Activated naive CD4-positive, alpha-beta T cell treated with anti-CD3 and anti-CD28 coated beads, Interleukin-2, amount 50 U/mL, for 24 hours (primary cell): ENCODE data around the gene ANXA1.
"Not testable (repeated sequence)": the region's sequence is repeated elsewhere in the genome, so short reads cannot be mapped to it uniquely, and the experiment has no call there.

Source experiments
- H3K27ac Mint-ChIP-seq: one replicate; pipeline ENCODE4 v1.8.0; 2021; ENCODE audit warnings: mild to moderate bottlenecking, mixed read lengths
- H3K27me3 Mint-ChIP-seq: one replicate; pipeline ENCODE4 v1.8.0; 2021; ENCODE audit warnings: mixed read lengths
- H3K36me3 Mint-ChIP-seq: one replicate; pipeline ENCODE4 v1.8.0; 2021; ENCODE audit warnings: mixed read lengths
- H3K4me1 Mint-ChIP-seq: one replicate; pipeline ENCODE4 v1.8.0; 2021; ENCODE audit warnings: mixed read lengths
- H3K4me3 Mint-ChIP-seq: one replicate; pipeline ENCODE4 v1.8.0; 2021; ENCODE audit warnings: mild to moderate bottlenecking, mixed read lengths
- H3K9me3 Mint-ChIP-seq: one replicate; pipeline ENCODE4 v1.8.0; 2021; ENCODE audit warnings: mixed read lengths

Gene ANXA1

DNA sequence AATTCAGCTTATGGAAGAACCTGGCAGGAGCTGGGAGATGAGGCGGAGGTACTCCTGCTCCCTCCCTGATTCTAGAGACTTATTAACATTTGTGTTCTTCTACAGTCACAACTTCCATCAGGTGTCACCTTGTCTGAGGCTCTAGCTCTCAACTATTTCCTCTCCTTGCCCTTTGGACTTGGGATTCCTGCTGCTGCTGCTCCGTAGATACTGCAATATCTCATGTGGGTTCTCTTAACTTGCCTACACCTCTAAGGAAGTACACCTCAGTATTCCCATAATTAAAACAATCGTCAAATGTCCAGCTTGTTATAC, 21.2 kb downstream of the ANXA1 start:
- no peak overlapping the region for H3K4me3 Mint-ChIP-seq
- H3K27me3 Mint-ChIP-seq = no peaks in the 10 kb centered on the region
- H3K36me3 Mint-ChIP-seq = peaks cover 13% of the 10 kb centered on the region
- peaks cover 10% of the 10 kb centered on the region for H3K4me1 Mint-ChIP-seq
- H3K9me3 Mint-ChIP-seq = no peaks in the 10 kb centered on the region
- no peak overlapping the region for H3K27ac Mint-ChIP-seq

DNA sequence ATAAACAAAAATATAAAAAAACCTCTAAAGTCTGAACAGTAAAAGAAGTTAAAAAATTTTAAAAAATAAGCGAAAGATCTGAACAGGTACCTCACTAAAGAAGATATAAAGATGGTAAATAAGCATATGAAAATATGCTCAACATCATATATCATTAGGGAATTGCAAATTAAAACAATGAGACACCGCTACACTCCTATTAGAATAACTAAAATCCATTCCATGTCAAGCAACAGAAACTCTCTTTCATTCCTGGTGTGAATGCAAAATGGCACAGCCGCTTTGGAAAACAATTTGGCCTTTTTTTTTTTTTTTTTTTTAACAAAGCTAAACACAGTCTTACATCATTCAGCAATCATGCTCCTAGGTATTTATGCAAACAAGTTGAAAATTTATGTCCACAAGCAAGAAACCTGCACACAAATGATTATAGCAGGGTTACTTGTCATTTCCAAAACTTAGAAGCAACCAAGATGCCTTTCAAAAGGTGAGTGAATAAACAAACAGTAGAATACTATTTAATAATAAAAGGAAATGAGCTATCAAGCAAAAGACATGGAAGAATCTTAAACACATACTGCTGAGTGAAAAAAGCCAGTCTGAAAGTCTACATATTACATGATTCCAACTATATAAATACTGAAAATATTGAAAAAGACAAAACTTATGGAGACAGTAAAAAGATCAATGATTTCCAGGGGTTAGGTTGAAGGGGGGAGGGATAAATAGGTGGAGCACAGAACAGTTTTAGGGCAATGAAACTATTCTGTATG, 22.1 kb downstream of the ANXA1 start:
- no peak overlapping the region for H3K27ac Mint-ChIP-seq
- H3K4me3 Mint-ChIP-seq = no peak overlapping the region
- no peaks in the 10 kb centered on the region for H3K27me3 Mint-ChIP-seq
- H3K9me3 Mint-ChIP-seq = no peaks in the 10 kb centered on the region
- peaks cover 3% of the 10 kb centered on the region for H3K4me1 Mint-ChIP-seq
- peaks cover 7% of the 10 kb centered on the region for H3K36me3 Mint-ChIP-seq

DNA sequence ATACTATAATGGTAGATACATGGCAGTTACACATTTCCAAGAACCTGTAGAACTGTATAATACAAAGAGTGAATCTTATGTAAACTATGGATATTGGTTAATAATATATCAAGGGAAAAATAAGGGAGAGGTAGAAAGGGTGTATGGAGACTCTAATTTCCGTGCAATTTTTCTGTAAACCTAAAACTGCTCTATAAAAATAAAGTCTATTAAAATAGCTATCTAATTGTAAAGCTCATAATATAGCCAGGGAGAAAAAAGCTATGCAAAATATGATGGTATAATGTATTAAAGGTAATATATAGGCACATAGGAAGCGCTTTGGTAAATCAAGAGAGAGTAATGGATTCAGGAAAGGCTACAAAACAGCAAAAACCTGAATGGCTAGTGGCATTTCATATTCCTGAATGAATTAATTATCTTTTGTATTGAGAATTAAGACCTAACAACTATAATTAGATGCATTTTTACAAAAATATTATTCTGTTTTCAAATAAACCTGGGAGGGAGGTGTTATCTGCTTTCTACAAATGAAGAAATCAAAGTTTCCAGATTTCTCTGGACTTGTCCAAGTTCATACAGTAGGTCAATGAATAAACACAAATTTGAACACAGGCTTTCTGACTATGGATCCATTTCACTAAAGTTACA, 22.8 kb downstream of the ANXA1 start:
- Mint-ChIP-seq H3K27me3 (no peaks in the 10 kb centered on the region), H3K36me3 (peaks cover 4% of the 10 kb centered on the region), H3K9me3 (no peaks in the 10 kb centered on the region), H3K4me1 (peaks cover 4% of the 10 kb centered on the region), H3K27ac (no peak overlapping the region), H3K4me3 (no peak overlapping the region)

DNA sequence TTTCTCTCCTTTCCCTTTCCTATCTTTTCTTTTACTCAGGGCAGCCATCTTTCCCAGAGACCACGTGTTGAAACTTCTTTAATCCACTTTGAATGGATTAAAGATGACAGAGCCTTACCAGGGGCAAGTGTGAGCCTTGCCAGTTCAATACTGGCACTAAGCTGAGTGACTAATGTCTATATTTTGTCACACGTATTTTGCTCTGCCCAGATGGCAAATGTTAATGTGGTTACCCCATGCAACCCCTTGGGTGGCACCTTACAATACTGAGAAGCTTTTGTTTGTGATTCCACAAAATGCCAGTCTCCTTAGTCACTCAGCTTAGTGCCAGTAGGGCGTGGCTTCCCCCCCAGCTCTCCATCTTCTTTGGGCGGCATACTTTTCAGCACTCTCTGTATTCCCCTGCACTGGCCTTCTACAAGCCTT, 24.8 kb downstream of the ANXA1 start:
- Mint-ChIP-seq H3K36me3 (peaks cover 2% of the 10 kb centered on the region), H3K27ac (no peak overlapping the region), H3K27me3 (no peaks in the 10 kb centered on the region), H3K4me1 (peaks cover 8% of the 10 kb centered on the region), H3K9me3 (no peaks in the 10 kb centered on the region), H3K4me3 (no peak overlapping the region)

DNA sequence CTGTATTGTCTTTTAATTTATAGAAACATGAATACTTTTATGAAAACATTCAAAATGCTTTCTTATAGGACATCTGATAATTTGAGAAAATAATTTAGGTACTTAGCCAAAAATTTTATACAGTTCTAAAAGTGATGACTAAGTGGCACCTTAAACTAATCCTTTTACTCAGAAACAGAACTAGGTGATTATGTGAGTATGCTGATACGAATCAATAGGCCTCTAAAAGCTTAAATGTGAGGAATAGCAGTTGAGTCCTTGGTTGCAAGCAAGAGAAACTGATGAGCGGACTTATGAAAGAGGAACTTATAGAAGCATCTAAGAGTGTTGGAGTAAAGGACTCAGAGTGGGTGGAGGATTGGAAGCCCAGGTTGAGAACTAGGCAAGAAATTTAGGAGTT, 26.4 kb downstream of the ANXA1 start:
- H3K36me3 Mint-ChIP-seq = no peaks in the 10 kb centered on the region

DNA sequence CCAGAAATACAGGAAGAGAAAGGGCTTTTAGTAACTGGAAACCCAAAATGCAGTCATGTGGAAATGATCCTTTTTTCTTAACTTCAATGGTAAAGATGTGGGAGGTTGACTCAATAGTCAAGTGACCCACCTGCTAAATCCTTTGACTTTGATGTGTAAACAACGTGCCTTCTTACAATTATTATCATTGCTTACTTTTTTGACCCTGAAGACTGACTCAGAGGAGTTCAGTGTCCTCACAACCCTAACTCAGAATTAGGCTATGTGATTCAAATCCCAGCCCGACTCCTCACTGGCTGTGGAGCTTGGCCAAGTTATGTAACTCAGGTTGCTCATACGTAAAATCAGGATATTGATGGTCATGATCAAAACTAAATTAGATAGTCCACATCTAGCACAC, 27.9 kb downstream of the ANXA1 start:
- Mint-ChIP-seq H3K36me3 (no peaks in the 10 kb centered on the region), H3K4me1 (peaks cover 8% of the 10 kb centered on the region), H3K27ac (no peak overlapping the region), H3K9me3 (no peaks in the 10 kb centered on the region), H3K4me3 (no peak overlapping the region), H3K27me3 (no peaks in the 10 kb centered on the region)

More for the DNA sequence above, 26.4 kb downstream of the ANXA1 start:
- H3K4me1 Mint-ChIP-seq = peaks cover 8% of the 10 kb centered on the region
- H3K27ac Mint-ChIP-seq = no peak overlapping the region
- no peak overlapping the region for H3K4me3 Mint-ChIP-seq
- no peaks in the 10 kb centered on the region for H3K9me3 Mint-ChIP-seq
- no peaks in the 10 kb centered on the region for H3K27me3 Mint-ChIP-seq

DNA sequence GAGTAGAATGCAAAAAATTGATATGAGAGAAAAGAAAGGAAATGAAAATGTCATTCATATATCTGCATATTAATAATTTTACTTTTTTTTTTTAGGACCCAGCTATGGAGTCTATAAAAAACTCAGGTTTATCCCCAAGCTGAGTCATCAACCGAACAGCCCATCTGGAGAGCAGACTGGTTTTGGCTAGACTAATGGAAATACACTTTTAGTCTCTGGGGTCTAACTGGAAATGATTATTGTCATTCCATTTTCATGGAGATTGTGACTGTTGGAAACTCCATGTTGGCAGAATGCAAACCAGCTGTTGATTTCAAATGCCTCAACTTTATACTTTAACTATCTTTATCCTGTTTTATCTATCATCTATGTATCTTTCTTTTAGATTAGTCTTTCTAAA, 28.7 kb downstream of the ANXA1 start:
- Mint-ChIP-seq H3K9me3 (no peaks in the 10 kb centered on the region), H3K27ac (no peak overlapping the region), H3K4me3 (no peak overlapping the region), H3K4me1 (peaks cover 8% of the 10 kb centered on the region), H3K27me3 (no peaks in the 10 kb centered on the region), H3K36me3 (no peaks in the 10 kb centered on the region)

DNA sequence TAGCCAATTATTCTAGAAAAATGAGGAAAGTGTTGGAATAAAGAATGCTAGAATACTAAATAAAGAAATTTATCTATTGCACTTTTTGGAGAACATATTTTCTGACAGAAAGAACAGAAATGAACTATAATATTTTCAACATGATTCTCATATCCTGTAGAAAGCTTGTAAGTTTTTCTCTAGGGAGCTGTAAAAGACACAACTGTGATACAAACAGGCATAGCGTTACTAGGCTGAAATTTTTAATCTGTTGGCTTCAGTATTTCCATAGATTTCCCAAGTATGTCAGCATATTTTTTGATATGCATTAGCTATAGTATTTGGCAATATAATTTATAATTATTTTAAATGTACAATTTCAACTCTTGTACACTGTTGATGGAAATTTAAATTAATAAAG, 31.3 kb downstream of the ANXA1 start:
- Mint-ChIP-seq H3K27ac (no peak overlapping the region), H3K4me3 (no peak overlapping the region), H3K36me3 (no peaks in the 10 kb centered on the region), H3K9me3 (peaks cover 8% of the 10 kb centered on the region), H3K27me3 (peaks cover 10% of the 10 kb centered on the region), H3K4me1 (peaks cover 8% of the 10 kb centered on the region)

DNA sequence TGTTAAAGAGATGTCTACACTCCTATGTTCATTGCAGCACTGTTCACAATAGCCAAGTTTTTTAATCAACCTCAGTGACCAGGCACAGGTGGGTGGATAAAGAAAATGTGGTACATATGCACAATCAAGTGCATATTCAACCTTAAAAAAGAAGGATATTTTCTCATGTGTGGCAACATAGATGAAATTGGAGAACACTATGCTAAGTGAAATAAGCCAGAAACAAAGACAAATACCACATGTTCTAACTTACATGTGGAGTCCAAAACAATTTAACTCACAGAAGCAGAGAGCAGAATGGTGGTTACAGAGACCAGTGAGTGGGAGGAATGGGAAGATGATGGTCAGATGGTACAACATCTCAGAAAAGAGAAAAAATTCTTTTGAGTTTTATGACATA, 31.8 kb downstream of the ANXA1 start:
- Mint-ChIP-seq H3K36me3 (no peaks in the 10 kb centered on the region), H3K4me1 (peaks cover 8% of the 10 kb centered on the region), H3K27me3 (peaks cover 10% of the 10 kb centered on the region), H3K27ac (no peak overlapping the region), H3K4me3 (no peak overlapping the region), H3K9me3 (peaks cover 8% of the 10 kb centered on the region)

DNA sequence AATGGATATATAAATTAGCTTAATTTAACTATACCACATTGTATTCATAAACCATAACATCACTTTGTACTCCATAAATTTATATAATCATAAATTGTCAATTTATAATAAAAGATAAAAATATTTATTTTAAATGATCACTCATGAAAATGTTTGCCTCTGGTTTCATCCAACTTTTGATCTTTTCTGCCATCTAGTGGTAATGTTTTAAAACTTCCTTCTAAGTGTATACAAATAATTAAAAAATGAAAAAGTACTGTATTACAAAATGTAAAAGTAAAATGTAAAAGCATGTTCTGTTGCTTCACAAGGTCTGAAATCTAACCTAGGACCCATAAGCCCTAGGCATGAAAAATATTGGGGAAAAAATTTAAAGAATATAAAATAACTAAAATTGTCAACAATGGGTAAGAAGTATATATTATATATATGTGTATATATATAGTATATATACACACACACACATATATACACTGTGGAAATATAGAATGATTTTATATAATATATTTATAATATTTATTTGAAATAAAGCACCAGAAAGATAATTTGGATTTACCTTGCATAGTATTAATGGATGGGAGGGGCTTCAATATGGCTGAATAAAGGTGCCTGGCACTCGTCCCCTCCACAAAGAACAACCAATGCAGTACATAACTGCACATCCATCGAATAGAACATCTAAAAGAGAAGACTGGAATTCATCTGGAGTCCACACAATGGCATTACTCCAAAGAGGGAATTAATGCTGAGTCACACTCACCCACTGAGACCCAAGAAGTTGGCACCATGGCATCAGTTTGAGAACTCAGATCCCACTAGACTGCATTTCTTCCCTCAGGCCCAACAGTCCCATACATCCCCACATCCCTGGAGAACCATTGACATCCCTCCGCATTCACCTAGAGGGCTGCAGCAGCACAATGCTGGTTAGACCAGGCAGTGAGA, 32.5 kb downstream of the ANXA1 start:
- Mint-ChIP-seq H3K4me3 (no peak overlapping the region), H3K4me1 (peaks cover 8% of the 10 kb centered on the region), H3K27ac (no peak overlapping the region), H3K36me3 (no peaks in the 10 kb centered on the region), H3K9me3 (peaks cover 8% of the 10 kb centered on the region), H3K27me3 (peaks cover 10% of the 10 kb centered on the region)

DNA sequence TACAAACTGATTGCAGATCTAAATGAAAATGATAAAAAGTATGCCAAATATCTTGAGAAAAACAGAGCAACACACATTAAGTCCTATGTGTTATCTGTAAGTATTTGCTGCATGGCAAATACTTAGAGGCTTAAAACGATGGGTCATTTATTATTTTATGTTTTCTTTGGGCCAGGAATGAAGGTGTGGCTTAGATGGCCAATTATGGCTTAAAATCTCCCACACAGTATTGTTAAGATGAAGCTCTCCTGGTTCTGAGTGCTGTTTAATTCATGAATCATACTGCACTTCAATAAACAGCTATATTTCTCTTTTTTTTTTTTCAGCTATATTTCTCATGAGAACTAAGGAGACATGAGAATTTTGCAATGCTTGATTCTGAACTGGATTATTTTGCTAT, 39.4 kb downstream of the ANXA1 start:
- H3K4me3 Mint-ChIP-seq, H3K9me3 Mint-ChIP-seq, H3K27ac Mint-ChIP-seq, H3K27me3 Mint-ChIP-seq, H3K36me3 Mint-ChIP-seq, H3K4me1 Mint-ChIP-seq: not testable (repeated sequence)

DNA sequence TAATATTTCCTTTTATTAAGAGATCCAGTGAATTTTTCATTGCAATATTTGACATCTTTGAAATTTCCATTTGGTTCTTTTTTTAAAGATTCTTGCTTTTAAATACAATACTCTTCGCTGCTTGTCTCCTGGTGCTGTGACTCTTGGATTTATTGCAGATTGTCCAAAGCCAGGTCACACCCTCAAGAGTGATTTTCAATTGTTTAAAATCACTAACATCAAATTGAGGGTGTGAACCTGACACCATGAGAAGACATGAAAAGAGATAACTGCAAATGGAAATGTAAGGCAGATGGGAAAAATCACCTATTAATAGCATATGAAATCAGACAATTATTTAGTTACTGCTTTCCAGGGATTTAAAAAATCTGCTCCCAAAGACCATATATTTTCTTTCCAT, 42.6 kb downstream of the ANXA1 start:
- H3K27me3 Mint-ChIP-seq = peaks cover 1% of the 10 kb centered on the region
- no peaks in the 10 kb centered on the region for H3K9me3 Mint-ChIP-seq
- H3K4me1 Mint-ChIP-seq = no peaks in the 10 kb centered on the region
- no peaks in the 10 kb centered on the region for H3K36me3 Mint-ChIP-seq
- H3K4me3 Mint-ChIP-seq = no peak overlapping the region
- no peak overlapping the region for H3K27ac Mint-ChIP-seq

DNA sequence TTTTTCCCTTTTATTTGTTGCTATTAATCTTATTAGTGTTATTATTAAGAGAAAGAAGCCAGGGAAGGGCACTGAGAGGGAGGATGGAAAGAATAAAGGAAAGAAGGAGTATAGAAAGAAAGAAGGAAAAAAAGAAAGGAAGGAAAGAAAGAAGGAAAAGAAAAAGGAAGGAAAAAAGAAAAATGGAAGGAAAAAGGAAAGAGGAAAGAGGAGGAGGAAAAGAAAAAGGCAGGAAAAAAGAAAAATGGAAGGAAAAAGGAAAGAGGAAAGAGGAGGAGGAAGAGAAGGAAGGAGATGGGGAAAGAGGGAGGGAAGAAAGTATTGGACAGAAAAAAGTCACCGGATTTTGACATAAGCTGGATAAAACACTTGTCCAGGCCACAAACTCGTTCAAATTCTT, 47.8 kb downstream of the ANXA1 start:
- Mint-ChIP-seq H3K9me3 (no peaks in the 10 kb centered on the region), H3K36me3 (no peaks in the 10 kb centered on the region), H3K4me3 (no peak overlapping the region), H3K27me3 (peaks cover 7% of the 10 kb centered on the region), H3K27ac (no peak overlapping the region), H3K4me1 (no peaks in the 10 kb centered on the region)

DNA sequence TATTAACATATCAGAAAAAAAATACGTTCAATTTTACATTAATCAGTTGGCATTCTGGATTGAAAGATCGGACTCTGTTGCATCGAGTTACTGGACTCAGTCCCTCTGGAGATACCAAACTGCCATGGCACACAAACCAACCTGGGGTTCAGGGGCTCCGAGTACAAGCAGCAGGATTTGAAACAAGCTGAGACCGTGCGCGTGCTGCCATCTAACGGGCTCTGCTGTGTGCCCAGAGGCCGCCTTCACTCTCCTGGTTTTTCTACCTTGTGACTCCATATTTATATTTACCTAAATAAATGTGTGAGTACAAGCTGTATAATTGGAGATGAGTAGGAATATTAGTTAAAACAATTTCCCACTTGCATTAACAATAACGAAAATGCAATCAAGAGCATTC, 48.2 kb downstream of the ANXA1 start:
- H3K27ac Mint-ChIP-seq = no peak overlapping the region
- H3K4me1 Mint-ChIP-seq = no peaks in the 10 kb centered on the region
- no peak overlapping the region for H3K4me3 Mint-ChIP-seq
- peaks cover 7% of the 10 kb centered on the region for H3K27me3 Mint-ChIP-seq
- no peaks in the 10 kb centered on the region for H3K9me3 Mint-ChIP-seq
- H3K36me3 Mint-ChIP-seq = no peaks in the 10 kb centered on the region

DNA sequence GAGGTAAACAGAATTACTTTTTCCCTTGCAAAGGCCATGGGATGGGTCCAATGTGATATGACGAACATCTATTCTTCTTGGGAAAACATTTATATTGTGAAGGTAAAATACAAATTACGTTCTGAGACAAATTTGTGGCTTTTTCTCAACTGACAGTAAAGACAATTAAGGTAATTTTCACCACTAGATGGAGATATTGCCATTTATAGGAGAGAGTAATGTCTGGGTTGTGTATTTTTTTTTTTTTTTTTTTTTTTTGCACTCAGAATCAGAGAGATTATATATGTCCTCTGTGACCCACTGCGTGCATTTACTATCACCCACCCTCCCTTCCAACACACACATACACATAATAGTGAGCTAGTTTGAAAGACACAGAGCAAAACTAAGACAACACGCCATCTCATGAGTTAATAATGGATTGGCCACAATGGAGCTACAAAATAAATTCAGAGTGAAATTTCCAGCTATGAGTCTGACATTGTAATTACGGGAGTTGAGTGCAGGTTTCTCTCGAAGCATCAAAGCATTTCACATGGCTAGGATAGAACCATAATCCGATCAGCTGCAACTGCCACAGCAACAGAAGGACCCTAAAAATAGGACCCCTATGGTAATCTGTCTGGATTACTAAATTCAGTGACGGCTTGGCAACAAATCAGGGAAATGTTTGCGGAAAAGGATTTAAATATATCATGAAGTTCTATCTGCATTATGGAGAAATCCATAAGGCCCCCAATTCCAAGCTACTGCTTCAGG, 49.2 kb downstream of the ANXA1 start:
- Mint-ChIP-seq H3K9me3 (no peaks in the 10 kb centered on the region), H3K4me3 (no peak overlapping the region), H3K27me3 (peaks cover 7% of the 10 kb centered on the region), H3K36me3 (no peaks in the 10 kb centered on the region), H3K27ac (no peak overlapping the region), H3K4me1 (no peaks in the 10 kb centered on the region)
